GM23338 (cell line): ENCODE measurements around the gene POPDC3. TPM values are rescaled to one million over a fixed set of nuclear protein-coding genes. Genes with fewer than 3 reads are reported as not detected.

Source experiments
- EZH2phosphoT487 ChIP-seq: fragments of 200-600 bp; sonication (generic); IDR thresholded peaks from one replicate; pipeline ENCODE4 v1.8.1; 2018; ENCODE audit warnings: antibody characterized with exemption; ENCODE audit not compliant: unreplicated experiment
- JUNB ChIP-seq: IDR thresholded peaks from one replicate; pipeline ENCODE4 v1.6.1; 2016; ENCODE audit warnings: antibody characterized with exemption; ENCODE audit not compliant: unreplicated experiment
- POLR2AphosphoS5 ChIP-seq: IDR thresholded peaks from 2 replicates; pipeline ENCODE4 v1.6.1; 2016; ENCODE audit warnings: antibody characterized with exemption, low read depth
- ZNF114 ChIP-seq: fragments of 250-450 bp; sonication (Bioruptor Pico); IDR thresholded peaks from 2 replicates; pipeline ENCODE4 v1.5.0; 2020; ENCODE audit warnings: mild to moderate bottlenecking, moderate library complexity
- polyA plus RNA-seq: library from polyadenylated mRNA; unstranded; fragments of >200 nt; fragmentation: Nextera tagmentation; extraction: Ambion mirVana; gene quantifications from 2 replicates; pipeline ENCODE4 v1.2.1, GENCODE V29; 2016
- total RNA-seq: library from RNA; depleted of rRNA; stranded (reverse); fragments of >200 nt; shearing (Covaris generic); gene quantifications from 2 replicates; pipeline ENCODE4 v1.2.3, GENCODE V29; 2014
- TF ChIP-seq, protein P1 (sequence below): fragments of 250-450 bp; sonication (Bioruptor Pico); IDR thresholded peaks from 2 replicates; pipeline ENCODE4 v1.5.0; 2020; ENCODE audit warnings: mild to moderate bottlenecking, moderate library complexity
- TF ChIP-seq, protein P2 (sequence below): IDR thresholded peaks from one replicate; pipeline ENCODE4 v1.6.1; 2018; ENCODE audit warnings: antibody characterized with exemption; ENCODE audit not compliant: unreplicated experiment
- TF ChIP-seq, protein P3 (sequence below): IDR thresholded peaks from 2 replicates; pipeline ENCODE4 v1.6.1; 2016; ENCODE audit warnings: antibody characterized with exemption

Gene POPDC3
- total and polyA plus RNA-seq, 2 experiments from 2014 or later = 5.1 to 5.7 TPM

DNA sequence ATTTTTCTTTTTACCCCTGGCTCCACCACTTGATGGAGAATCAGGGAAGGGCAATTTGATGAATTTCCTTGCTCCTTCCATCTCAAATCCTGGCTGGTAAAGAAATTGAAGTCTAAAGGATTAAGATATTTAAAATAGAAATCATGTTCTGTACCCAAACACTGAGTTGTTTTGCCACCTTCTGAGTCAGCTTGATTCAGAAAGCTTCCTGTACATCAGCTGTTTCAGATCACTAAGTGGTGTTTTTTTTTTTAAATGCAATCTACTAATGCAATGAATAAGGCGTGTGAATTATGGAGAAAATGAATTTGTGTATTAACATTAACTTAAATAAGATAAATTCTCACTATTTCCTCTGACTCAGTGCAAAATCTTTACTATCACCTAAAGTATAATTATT is 11.5 kb upstream of the POPDC3 start (continued):
- TF ChIP-seq, protein P1, sequence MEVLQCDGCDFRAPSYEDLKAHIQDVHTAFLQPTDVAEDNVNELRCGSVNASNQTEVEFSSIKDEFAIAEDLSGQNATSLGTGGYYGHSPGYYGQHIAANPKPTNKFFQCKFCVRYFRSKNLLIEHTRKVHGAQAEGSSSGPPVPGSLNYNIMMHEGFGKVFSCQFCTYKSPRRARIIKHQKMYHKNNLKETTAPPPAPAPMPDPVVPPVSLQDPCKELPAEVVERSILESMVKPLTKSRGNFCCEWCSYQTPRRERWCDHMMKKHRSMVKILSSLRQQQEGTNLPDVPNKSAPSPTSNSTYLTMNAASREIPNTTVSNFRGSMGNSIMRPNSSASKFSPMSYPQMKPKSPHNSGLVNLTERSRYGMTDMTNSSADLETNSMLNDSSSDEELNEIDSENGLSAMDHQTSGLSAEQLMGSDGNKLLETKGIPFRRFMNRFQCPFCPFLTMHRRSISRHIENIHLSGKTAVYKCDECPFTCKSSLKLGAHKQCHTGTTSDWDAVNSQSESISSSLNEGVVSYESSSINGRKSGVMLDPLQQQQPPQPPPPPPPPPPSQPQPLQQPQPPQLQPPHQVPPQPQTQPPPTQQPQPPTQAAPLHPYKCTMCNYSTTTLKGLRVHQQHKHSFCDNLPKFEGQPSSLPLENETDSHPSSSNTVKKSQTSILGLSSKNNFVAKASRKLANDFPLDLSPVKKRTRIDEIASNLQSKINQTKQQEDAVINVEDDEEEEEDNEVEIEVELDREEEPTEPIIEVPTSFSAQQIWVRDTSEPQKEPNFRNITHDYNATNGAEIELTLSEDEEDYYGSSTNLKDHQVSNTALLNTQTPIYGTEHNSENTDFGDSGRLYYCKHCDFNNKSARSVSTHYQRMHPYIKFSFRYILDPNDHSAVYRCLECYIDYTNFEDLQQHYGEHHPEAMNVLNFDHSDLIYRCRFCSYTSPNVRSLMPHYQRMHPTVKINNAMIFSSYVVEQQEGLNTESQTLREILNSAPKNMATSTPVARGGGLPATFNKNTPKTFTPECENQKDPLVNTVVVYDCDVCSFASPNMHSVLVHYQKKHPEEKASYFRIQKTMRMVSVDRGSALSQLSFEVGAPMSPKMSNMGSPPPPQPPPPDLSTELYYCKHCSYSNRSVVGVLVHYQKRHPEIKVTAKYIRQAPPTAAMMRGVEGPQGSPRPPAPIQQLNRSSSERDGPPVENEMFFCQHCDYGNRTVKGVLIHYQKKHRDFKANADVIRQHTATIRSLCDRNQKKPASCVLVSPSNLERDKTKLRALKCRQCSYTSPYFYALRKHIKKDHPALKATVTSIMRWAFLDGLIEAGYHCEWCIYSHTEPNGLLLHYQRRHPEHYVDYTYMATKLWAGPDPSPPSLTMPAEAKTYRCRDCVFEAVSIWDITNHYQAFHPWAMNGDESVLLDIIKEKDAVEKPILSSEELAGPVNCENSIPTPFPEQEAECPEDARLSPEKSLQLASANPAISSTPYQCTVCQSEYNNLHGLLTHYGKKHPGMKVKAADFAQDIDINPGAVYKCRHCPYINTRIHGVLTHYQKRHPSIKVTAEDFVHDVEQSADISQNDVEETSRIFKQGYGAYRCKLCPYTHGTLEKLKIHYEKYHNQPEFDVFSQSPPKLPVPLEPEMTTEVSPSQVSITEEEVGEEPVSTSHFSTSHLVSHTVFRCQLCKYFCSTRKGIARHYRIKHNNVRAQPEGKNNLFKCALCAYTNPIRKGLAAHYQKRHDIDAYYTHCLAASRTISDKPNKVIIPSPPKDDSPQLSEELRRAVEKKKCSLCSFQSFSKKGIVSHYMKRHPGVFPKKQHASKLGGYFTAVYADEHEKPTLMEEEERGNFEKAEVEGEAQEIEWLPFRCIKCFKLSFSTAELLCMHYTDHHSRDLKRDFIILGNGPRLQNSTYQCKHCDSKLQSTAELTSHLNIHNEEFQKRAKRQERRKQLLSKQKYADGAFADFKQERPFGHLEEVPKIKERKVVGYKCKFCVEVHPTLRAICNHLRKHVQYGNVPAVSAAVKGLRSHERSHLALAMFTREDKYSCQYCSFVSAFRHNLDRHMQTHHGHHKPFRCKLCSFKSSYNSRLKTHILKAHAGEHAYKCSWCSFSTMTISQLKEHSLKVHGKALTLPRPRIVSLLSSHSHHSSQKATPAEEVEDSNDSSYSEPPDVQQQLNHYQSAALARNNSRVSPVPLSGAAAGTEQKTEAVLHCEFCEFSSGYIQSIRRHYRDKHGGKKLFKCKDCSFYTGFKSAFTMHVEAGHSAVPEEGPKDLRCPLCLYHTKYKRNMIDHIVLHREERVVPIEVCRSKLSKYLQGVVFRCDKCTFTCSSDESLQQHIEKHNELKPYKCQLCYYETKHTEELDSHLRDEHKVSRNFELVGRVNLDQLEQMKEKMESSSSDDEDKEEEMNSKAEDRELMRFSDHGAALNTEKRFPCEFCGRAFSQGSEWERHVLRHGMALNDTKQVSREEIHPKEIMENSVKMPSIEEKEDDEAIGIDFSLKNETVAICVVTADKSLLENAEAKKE = no peak
- TF ChIP-seq ZNF114 (CRISPR knock-in tag) = no peak
- TF ChIP-seq, protein P2, sequence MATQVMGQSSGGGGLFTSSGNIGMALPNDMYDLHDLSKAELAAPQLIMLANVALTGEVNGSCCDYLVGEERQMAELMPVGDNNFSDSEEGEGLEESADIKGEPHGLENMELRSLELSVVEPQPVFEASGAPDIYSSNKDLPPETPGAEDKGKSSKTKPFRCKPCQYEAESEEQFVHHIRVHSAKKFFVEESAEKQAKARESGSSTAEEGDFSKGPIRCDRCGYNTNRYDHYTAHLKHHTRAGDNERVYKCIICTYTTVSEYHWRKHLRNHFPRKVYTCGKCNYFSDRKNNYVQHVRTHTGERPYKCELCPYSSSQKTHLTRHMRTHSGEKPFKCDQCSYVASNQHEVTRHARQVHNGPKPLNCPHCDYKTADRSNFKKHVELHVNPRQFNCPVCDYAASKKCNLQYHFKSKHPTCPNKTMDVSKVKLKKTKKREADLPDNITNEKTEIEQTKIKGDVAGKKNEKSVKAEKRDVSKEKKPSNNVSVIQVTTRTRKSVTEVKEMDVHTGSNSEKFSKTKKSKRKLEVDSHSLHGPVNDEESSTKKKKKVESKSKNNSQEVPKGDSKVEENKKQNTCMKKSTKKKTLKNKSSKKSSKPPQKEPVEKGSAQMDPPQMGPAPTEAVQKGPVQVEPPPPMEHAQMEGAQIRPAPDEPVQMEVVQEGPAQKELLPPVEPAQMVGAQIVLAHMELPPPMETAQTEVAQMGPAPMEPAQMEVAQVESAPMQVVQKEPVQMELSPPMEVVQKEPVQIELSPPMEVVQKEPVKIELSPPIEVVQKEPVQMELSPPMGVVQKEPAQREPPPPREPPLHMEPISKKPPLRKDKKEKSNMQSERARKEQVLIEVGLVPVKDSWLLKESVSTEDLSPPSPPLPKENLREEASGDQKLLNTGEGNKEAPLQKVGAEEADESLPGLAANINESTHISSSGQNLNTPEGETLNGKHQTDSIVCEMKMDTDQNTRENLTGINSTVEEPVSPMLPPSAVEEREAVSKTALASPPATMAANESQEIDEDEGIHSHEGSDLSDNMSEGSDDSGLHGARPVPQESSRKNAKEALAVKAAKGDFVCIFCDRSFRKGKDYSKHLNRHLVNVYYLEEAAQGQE = no peak
- TF ChIP-seq, protein P3, sequence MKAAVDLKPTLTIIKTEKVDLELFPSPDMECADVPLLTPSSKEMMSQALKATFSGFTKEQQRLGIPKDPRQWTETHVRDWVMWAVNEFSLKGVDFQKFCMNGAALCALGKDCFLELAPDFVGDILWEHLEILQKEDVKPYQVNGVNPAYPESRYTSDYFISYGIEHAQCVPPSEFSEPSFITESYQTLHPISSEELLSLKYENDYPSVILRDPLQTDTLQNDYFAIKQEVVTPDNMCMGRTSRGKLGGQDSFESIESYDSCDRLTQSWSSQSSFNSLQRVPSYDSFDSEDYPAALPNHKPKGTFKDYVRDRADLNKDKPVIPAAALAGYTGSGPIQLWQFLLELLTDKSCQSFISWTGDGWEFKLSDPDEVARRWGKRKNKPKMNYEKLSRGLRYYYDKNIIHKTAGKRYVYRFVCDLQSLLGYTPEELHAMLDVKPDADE = no peak
- no peak for TF ChIP-seq JUNB
- no peak for TF ChIP-seq POLR2AphosphoS5
- no peak for TF ChIP-seq EZH2phosphoT487
